Measurements from ENCODE around the gene RANBP3L. TPM values are rescaled to one million over a fixed set of nuclear protein-coding genes. Genes with fewer than 3 reads are reported as not detected.
"Not testable (repeated sequence)": the region's sequence is repeated elsewhere in the genome, so short reads cannot be mapped to it uniquely, and the experiment has no call there.

RANBP3L gene
- total RNA-seq, 1 donor from 2014 or later = 9.4 TPM

- no peak for DNase-seq (ENCODE audit: low read depth)
Measured at GRCh38 chr5:36214436-36214835, 87.3 kb downstream of the RANBP3L start.

- DNase-seq (ENCODE audit: low read depth) = no peak
Measured at GRCh38 chr5:36209664-36210063, 92.0 kb downstream of the RANBP3L start.

- no peak for DNase-seq (ENCODE audit: low read depth)
Measured at GRCh38 chr5:36208786-36209185, 92.9 kb downstream of the RANBP3L start.

DNA sequence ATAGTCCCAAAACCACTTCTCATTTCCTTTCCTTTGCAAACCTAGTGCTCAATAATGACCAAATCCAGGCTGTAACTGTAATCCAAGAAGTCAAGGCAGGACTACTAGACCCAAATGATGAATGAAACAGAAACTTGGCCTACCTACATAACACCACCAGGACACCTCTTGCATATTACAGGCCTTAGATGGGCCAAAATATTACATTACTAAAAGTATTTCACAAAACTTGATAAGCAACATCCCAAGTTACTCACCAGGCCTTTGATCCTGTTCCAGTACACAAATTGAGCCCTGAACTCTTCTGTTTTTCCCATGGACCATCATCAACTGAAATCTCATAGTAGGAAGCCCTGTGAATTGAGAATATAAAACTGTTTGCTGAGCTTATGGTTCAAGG lies 94.8 kb downstream of the RANBP3L start:
- DNase-seq (ENCODE audit: low read depth) = no peak

DNA sequence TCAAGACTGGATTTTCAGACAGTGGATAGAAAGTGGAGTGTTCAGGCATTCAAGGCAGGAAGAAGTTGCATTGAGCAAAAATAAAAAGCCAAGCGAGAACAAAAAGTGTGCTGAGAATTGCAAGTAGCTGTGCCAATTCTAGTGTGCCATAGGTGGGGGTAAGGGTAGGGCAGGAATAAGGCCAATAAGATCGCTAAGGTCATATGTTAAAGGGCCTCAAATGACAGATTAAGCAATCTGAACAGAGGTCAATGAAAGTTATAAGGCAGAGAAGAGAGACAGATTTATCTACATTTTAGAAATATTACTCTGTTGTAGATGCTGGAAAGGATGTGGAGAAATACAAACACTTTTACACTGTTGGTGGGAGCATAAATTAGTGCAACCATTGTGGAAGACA lies 96.4 kb downstream of the RANBP3L start:
- no peak for DNase-seq (ENCODE audit: low read depth)

GRCh38 chr5:36202521-36202961 lies 99.2 kb downstream of the RANBP3L start:
- DNase-seq (ENCODE audit: low read depth) = peak; percentile 35

- no peak for DNase-seq (ENCODE audit: low read depth)
Measured at GRCh38 chr5:36200513-36200912, 101.2 kb downstream of the RANBP3L start.

DNA sequence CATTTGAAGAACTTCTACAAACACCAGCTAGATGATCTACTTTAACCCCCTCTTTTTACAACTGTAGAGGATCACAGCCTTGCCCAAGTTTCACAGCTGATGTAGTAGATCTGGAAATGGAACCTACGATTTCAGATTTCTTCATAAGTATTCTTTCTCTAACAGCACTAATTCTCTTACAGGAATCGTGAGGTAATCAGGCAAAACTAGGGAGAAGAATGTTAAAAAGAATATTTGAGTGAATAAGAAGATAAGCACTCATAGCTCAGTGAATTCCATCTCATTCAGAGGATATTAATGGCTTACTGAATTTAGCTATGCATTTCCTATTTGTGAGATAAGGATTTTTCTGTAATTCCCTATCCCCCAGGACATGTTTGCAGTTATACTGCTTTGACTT lies 102.1 kb downstream of the RANBP3L start:
- DNase-seq (ENCODE audit: low read depth) = no peak

DNA sequence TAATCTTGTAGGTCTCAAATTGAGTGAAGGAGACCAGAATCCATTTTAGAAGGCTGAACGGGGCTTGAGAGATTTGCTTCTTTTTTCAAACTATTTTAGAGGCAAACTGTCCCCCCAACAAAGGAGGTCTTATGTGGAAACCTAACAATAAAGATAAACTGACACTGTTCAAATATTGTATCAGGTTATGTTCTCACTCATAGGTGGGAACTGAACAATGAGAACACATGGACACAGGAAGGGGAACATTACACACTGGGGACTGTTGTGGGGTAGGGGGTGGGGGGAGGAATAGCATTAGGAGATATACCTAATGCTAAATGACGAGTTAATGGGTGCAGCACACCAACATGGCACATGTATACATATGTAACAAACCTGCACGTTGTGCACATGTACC lies 102.9 kb downstream of the RANBP3L start:
- not testable (repeated sequence) for DNase-seq (ENCODE audit: low read depth)

Other genes with a start within 250 kb of the RANBP3L start
- gene UGT3A2, start 235.0 kb downstream of the RANBP3L start, total RNA-seq = not detected in 2 replicates
- gene LMBRD2, start 150.0 kb downstream of the RANBP3L start, total RNA-seq = 47.3 and 61.7 TPM in 2 replicates
- gene SKP2, start 149.8 kb downstream of the RANBP3L start, total RNA-seq = 34.4 and 56.2 TPM in 2 replicates
- gene NADK2, start 60.0 kb downstream of the RANBP3L start, total RNA-seq = 28.8 and 32.6 TPM in 2 replicates